Parathyroid adenoma (tissue), 2 donors: Measurements from ENCODE around the gene CABLES2.

ENCODE experiments used
- H2AFZ ChIP-seq: fragments of 300-600 bp; sonication (generic); one replicate; pipeline ENCODE4 v1.7.0; 2017; ENCODE audit warnings: antibody characterized with exemption, mild to moderate bottlenecking
- H3K27ac ChIP-seq: fragments of 300-600 bp; sonication (generic); one replicate; pipeline ENCODE4 v1.7.0; 2017
- H3K27me3 ChIP-seq: fragments of 300-600 bp; sonication (generic); one replicate; pipeline ENCODE4 v1.7.0; 2017; ENCODE audit warnings: low read length; ENCODE audit not compliant: control insufficient read depth, insufficient read depth
- H3K36me3 ChIP-seq: fragments of 300-600 bp; sonication (generic); one replicate; pipeline ENCODE4 v1.7.0; 2017; ENCODE audit warnings: low read length; ENCODE audit not compliant: control insufficient read depth, insufficient read depth
- H3K4me1 ChIP-seq: fragments of 300-600 bp; sonication (generic); one replicate; pipeline ENCODE4 v1.7.0; 2017; ENCODE audit warnings: control low read depth
- H3K4me2 ChIP-seq: fragments of 300-600 bp; sonication (generic); one replicate; pipeline ENCODE4 v1.7.0; 2017; ENCODE audit warnings: low read length
- H3K4me3 ChIP-seq: fragments of 300-600 bp; sonication (generic); one replicate; pipeline ENCODE4 v1.7.0; 2017; ENCODE audit warnings: low read depth, low read length
- H3K79me2 ChIP-seq: fragments of 300-600 bp; sonication (generic); one replicate; pipeline ENCODE4 v1.7.0; 2017; ENCODE audit warnings: control low read depth
- H3K9ac ChIP-seq: fragments of 300-600 bp; sonication (generic); one replicate; pipeline ENCODE4 v1.7.0; 2017; ENCODE audit warnings: mild to moderate bottlenecking
- H3K9me3 ChIP-seq: fragments of 300-600 bp; sonication (generic); one replicate; pipeline ENCODE4 v1.7.0; 2017; ENCODE audit warnings: low read length; ENCODE audit not compliant: control insufficient read depth
- TF ChIP-seq, protein P1 (sequence below): fragments of 300-600 bp; sonication (generic); IDR thresholded peaks from one replicate; pipeline ENCODE4 v1.7.0; 2017; ENCODE audit warnings: antibody characterized with exemption, mild to moderate bottlenecking
- donor health status: primary hyperparathyroidism.

CABLES2 gene

DNA sequence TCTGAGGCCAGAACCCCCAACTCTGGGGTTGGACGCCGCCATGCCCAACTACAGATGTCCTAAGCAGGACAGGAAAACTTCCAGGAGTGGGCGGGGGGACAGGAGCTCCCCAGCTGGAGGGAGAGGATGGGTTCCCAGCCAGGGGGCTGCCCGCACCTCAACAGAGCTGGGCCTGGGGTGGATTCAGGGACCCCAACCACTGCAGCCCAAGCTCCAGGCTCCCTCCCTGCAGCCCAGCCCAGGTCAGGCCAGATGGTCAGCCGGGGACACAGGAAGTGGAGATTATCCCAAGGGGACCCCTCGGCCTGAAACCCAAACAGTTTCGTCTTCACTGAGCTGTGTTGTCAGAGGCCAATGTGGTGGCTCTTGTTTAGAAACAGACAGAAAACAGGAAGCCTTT lies 49.4 kb downstream of the CABLES2 start:
- Histone ChIP-seq H3K4me1 (peaks cover 20% of the 10 kb centered on the region), H3K9ac (no peak overlapping the region), H3K4me2 (peak overlapping the region; percentile 21)

DNA sequence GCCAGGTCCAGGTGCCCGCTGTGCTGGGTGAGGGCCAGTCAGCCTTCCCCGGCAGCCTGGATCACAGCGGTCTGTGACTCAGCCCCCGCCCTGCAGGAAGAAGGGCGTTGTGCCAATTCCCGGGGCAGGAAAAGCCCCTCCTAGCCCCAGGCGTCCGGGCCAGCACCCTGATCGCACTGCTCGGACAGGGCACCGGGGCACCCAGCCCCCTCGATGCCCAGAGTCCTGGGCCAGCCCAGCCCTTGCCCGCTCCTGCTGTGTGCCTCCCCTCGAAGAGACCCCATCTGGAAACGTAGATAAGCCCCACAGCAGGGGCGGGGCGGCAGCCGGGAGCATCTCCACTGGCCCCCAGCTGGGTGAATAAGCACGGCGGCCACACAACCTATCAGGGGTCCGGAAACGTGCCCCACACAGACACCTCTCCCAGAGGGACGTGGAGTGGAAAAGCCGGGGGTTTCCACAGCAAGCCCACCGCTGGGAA lies 49.9 kb downstream of the CABLES2 start:
- peak overlapping the region; percentile 70 for H3K27ac ChIP-seq
- H3K36me3 ChIP-seq = no peaks in the 10 kb centered on the region
- peaks cover 2% of the 10 kb centered on the region for H3K79me2 ChIP-seq
- no peaks in the 10 kb centered on the region for H3K9me3 ChIP-seq
- no peaks in the 10 kb centered on the region for H3K27me3 ChIP-seq
- H2AFZ ChIP-seq = no peak overlapping the region
- peaks cover 20% of the 10 kb centered on the region for H3K4me1 ChIP-seq
- H3K9ac ChIP-seq = no peak overlapping the region
- TF ChIP-seq, protein P1, sequence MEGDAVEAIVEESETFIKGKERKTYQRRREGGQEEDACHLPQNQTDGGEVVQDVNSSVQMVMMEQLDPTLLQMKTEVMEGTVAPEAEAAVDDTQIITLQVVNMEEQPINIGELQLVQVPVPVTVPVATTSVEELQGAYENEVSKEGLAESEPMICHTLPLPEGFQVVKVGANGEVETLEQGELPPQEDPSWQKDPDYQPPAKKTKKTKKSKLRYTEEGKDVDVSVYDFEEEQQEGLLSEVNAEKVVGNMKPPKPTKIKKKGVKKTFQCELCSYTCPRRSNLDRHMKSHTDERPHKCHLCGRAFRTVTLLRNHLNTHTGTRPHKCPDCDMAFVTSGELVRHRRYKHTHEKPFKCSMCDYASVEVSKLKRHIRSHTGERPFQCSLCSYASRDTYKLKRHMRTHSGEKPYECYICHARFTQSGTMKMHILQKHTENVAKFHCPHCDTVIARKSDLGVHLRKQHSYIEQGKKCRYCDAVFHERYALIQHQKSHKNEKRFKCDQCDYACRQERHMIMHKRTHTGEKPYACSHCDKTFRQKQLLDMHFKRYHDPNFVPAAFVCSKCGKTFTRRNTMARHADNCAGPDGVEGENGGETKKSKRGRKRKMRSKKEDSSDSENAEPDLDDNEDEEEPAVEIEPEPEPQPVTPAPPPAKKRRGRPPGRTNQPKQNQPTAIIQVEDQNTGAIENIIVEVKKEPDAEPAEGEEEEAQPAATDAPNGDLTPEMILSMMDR = no peak
- no peak overlapping the region for H3K4me3 ChIP-seq
- H3K4me2 ChIP-seq = no peak overlapping the region

More for the DNA sequence above, 49.4 kb downstream of the CABLES2 start:
- Histone ChIP-seq H3K27me3 (no peaks in the 10 kb centered on the region), H2AFZ (no peak overlapping the region), H3K9me3 (no peaks in the 10 kb centered on the region), H3K36me3 (no peaks in the 10 kb centered on the region), H3K79me2 (peaks cover 2% of the 10 kb centered on the region), H3K27ac (peak overlapping the region; percentile 70), H3K4me3 (no peak overlapping the region)
- TF ChIP-seq, protein P1 = no peak

DNA sequence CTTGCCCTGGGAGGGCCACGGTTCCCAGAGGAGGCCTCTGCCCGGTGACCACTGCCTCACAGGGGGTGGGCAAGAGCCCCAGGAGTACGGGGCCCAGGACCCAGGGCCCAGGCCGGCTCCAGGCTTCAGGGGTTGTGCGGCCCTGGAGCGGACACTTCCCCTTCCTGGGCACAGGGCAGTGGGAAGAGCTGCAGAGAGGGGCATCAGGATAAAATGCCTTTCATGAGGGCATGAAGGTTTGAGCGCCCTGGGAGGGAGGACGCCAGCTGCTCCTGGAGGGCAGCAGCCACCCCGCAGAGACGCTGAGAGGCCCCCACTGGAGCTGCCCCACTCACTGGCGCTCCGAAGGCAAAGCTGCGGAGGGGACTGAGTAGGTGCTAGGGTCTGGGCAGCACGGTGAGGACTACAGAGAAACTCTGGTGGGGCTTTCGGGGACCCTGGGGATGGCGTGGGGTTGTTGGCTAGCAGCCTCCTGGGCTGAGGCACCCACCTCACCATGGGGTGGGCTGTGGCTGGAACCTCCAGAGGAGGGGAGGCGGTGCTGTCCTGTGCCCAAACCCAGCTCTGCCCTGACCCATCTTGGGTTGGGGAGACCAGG lies 50.4 kb downstream of the CABLES2 start:
- Histone ChIP-seq H3K4me3 (no peak overlapping the region), H3K79me2 (peaks cover 2% of the 10 kb centered on the region), H3K4me2 (no peak overlapping the region), H2AFZ (no peak overlapping the region), H3K9ac (no peak overlapping the region), H3K36me3 (no peaks in the 10 kb centered on the region), H3K27ac (peak overlapping the region; percentile 70), H3K9me3 (no peaks in the 10 kb centered on the region), H3K27me3 (no peaks in the 10 kb centered on the region), H3K4me1 (peaks cover 20% of the 10 kb centered on the region)
- TF ChIP-seq, protein P1 = no peak

- H3K4me1 ChIP-seq = peaks cover 20% of the 10 kb centered on the region
- TF ChIP-seq, protein P1 = no peak
- no peaks in the 10 kb centered on the region for H3K27me3 ChIP-seq
- peaks cover 2% of the 10 kb centered on the region for H3K79me2 ChIP-seq
- H3K9me3 ChIP-seq = no peaks in the 10 kb centered on the region
- H3K4me2 ChIP-seq = no peak overlapping the region
- peak overlapping the region; percentile 70 for H3K27ac ChIP-seq
- peak overlapping the region; percentile 17 for H2AFZ ChIP-seq
- H3K9ac ChIP-seq = no peak overlapping the region
- no peak overlapping the region for H3K4me3 ChIP-seq
- no peaks in the 10 kb centered on the region for H3K36me3 ChIP-seq
These were observed 51.1 kb downstream of the CABLES2 start for GRCh38 chr20:62355878-62356588.
